NCI-H2107 (cell line): ENCODE measurements around the gene ATG3.
"Not testable (repeated sequence)": the region's sequence is repeated elsewhere in the genome, so short reads cannot be mapped to it uniquely, and the experiment has no call there.

Experiments used
- DNase-seq: peaks from one replicate; lab custom pipeline; 2025; lab: John Stamatoyannopoulos, UW

Gene ATG3

GRCh38 chr3:112560721-112561483, 860 bp downstream of the ATG3 start:
- DNase-seq, result peak; percentile 22

GRCh38 chr3:112560307-112560706, 1.5 kb downstream of the ATG3 start:
- DNase-seq, result no peak

- DNase-seq, result no peak
Observed at GRCh38 chr3:112557976-112558375, 3.8 kb downstream of the ATG3 start.

GRCh38 chr3:112555535-112556170, 6.1 kb downstream of the ATG3 start:
- DNase-seq, result no peak

GRCh38 chr3:112550859-112551258, 10.9 kb downstream of the ATG3 start:
- no peak for DNase-seq

GRCh38 chr3:112546216-112546759, 15.5 kb downstream of the ATG3 start:
- no peak for DNase-seq

- no peak for DNase-seq
Observed at GRCh38 chr3:112539825-112540650, 21.7 kb downstream of the ATG3 start.

- no peak for DNase-seq
Observed at GRCh38 chr3:112531358-112531781, 30.4 kb downstream of the ATG3 start.

- DNase-seq, result no peak
Observed at GRCh38 chr3:112530573-112530972, 31.2 kb downstream of the ATG3 start.

GRCh38 chr3:112524127-112524526, 37.6 kb downstream of the ATG3 start:
- DNase-seq, result not testable (repeated sequence)

GRCh38 chr3:112519424-112520001, 42.2 kb downstream of the ATG3 start:
- DNase-seq, result peak; percentile 17

- DNase-seq, result not testable (repeated sequence)
Observed at GRCh38 chr3:112518970-112519369, 42.8 kb downstream of the ATG3 start.

GRCh38 chr3:112514527-112515128, 47.1 kb downstream of the ATG3 start:
- no peak for DNase-seq

GRCh38 chr3:112512320-112512719, 49.4 kb downstream of the ATG3 start:
- no peak for DNase-seq

- DNase-seq, result no peak
Observed at GRCh38 chr3:112508860-112509259, 52.9 kb downstream of the ATG3 start.

GRCh38 chr3:112508261-112508660, 53.5 kb downstream of the ATG3 start:
- DNase-seq, result no peak

- no peak for DNase-seq
Observed at GRCh38 chr3:112505907-112506306, 55.9 kb downstream of the ATG3 start.

GRCh38 chr3:112504123-112504522, 57.6 kb downstream of the ATG3 start:
- no peak for DNase-seq

GRCh38 chr3:112503304-112503972, 58.3 kb downstream of the ATG3 start:
- no peak for DNase-seq

GRCh38 chr3:112500621-112501020, 61.1 kb downstream of the ATG3 start:
- DNase-seq, result no peak
